Ovary (tissue), 3 donors: Measurements from ENCODE around the gene C9orf40.

Source experiments
- EP300 ChIP-seq: sonication (generic); formaldehyde crosslinking; IDR thresholded peaks from one replicate; pipeline ENCODE4 v1.6.1; 2017; ENCODE audit warnings: antibody characterized with exemption
- POLR2A ChIP-seq: fragments of 450-650 bp; IDR thresholded peaks from one replicate; pipeline ENCODE4 v1.6.1; 2017; ENCODE audit warnings: antibody characterized with exemption, mild to moderate bottlenecking, moderate library complexity
- TF ChIP-seq, protein P1 (sequence below), 3 donors: fragments of 450-650 bp in 2 of 3; fragments of 200-600 bp in 1 of 3; IDR thresholded peaks; one replicate each; pipeline versions ENCODE4 v1.5.1 to v1.8.0; 2016 to 2022; ENCODE audit warnings: antibody characterized with exemption in 3 of 3, mild to moderate bottlenecking in 1 of 3
- donor health status: DM: no; HTN: no; CAD: no.

DNA sequence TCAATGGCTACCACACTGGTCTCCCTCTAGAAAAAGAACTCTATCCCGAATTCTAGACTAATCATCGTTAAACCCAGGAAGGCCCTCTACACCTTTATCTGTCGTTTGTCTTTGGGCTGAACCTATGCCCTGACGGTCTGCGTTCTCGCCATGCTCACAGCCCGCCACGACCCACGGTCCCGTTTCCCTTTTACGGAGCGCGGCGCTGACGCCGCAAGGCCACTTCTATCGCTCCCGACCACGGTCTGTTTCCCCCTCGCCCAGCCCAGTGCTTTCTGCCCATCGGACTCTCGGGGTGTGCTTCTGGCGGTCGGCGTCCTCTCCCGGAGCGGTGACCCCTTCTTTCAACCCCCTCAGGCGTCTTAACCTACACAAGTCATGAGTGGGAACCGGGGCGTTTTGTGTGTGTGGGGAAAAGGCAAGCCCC, 974 bp downstream of the C9orf40 start:
- TF ChIP-seq, protein P1, sequence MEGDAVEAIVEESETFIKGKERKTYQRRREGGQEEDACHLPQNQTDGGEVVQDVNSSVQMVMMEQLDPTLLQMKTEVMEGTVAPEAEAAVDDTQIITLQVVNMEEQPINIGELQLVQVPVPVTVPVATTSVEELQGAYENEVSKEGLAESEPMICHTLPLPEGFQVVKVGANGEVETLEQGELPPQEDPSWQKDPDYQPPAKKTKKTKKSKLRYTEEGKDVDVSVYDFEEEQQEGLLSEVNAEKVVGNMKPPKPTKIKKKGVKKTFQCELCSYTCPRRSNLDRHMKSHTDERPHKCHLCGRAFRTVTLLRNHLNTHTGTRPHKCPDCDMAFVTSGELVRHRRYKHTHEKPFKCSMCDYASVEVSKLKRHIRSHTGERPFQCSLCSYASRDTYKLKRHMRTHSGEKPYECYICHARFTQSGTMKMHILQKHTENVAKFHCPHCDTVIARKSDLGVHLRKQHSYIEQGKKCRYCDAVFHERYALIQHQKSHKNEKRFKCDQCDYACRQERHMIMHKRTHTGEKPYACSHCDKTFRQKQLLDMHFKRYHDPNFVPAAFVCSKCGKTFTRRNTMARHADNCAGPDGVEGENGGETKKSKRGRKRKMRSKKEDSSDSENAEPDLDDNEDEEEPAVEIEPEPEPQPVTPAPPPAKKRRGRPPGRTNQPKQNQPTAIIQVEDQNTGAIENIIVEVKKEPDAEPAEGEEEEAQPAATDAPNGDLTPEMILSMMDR (IDR thresholded peaks at IDR 0.05) = no peak
- TF ChIP-seq POLR2A (no peak), EP300 (no peak)
